SK-N-SH treated with all-trans-retinoic acid at 6 μM for 48 hours (cell line): ENCODE results near the gene FRMD4A.
"Not testable (repeated sequence)": the region's sequence is repeated elsewhere in the genome, so short reads cannot be mapped to it uniquely, and the experiment has no call there.

ENCODE experiments used
- ATAC-seq: fragments of 200-7000 bp; cut with Tn5 transposase; 3 replicates; pipeline ENCODE4 v1.9.1; 2020; ENCODE audit warnings: mild to moderate bottlenecking, moderate library complexity
- ARNTL ChIP-seq: fragments of 450-650 bp; formaldehyde crosslinking; IDR thresholded peaks from 2 replicates; pipeline ENCODE4 v1.5.0; 2020; ENCODE audit warnings: low read depth, mild to moderate bottlenecking, moderate library complexity, borderline replicate concordance
- BACH2 ChIP-seq: fragments of 250-450 bp; sonication (Bioruptor Pico); IDR thresholded peaks from 2 replicates; pipeline ENCODE4 v1.9.0; 2021; ENCODE audit warnings: mild to moderate bottlenecking, borderline replicate concordance
- CSDC2 ChIP-seq: fragments of 250-450 bp; sonication (Bioruptor Pico); IDR thresholded peaks from 2 replicates; pipeline ENCODE4 v1.5.0; 2020; ENCODE audit warnings: mild to moderate bottlenecking, moderate library complexity
- ESRRG ChIP-seq: fragments of 250-450 bp; sonication (Bioruptor Pico); IDR thresholded peaks from 2 replicates; pipeline ENCODE4 v1.6.1; 2021; ENCODE audit warnings: mild to moderate bottlenecking
- ISL1 ChIP-seq: fragments of 250-450 bp; sonication (Bioruptor Pico); IDR thresholded peaks from 2 replicates; pipeline ENCODE4 v2.1.2; 2022; ENCODE audit warnings: mild to moderate bottlenecking, moderate library complexity
- OSR1 ChIP-seq: fragments of 250-450 bp; sonication (Bioruptor Pico); IDR thresholded peaks from 2 replicates; pipeline ENCODE4 v1.8.0; 2022; ENCODE audit warnings: moderate library complexity, mild to moderate bottlenecking, inconsistent platforms
- PPARA ChIP-seq: fragments of 250-450 bp; sonication (Bioruptor Pico); IDR thresholded peaks from 2 replicates; pipeline ENCODE4 v1.5.0; 2020; ENCODE audit warnings: mild to moderate bottlenecking, borderline replicate concordance
- RARB ChIP-seq: fragments of 250-450 bp; sonication (Bioruptor Pico); IDR thresholded peaks from 2 replicates; pipeline ENCODE4 v1.8.0; 2021; ENCODE audit warnings: mild to moderate bottlenecking, moderate library complexity
- SNAI2 ChIP-seq: fragments of 250-450 bp; sonication (Bioruptor Pico); IDR thresholded peaks from 2 replicates; pipeline ENCODE4 v1.5.0; 2020; ENCODE audit warnings: mild to moderate bottlenecking, moderate library complexity
- TCF4 ChIP-seq: fragments of 250-450 bp; sonication (Bioruptor Pico); IDR thresholded peaks from 2 replicates; pipeline ENCODE4 v1.8.0; 2021; ENCODE audit warnings: mild to moderate bottlenecking, moderate library complexity, borderline replicate concordance
- TOX ChIP-seq: fragments of 250-450 bp; sonication (Bioruptor Pico); IDR thresholded peaks from 2 replicates; pipeline ENCODE4 v1.8.0; 2021; ENCODE audit warnings: mild to moderate bottlenecking, moderate library complexity, borderline replicate concordance
- ZC3H10 ChIP-seq: fragments of 250-450 bp; sonication (Bioruptor Pico); IDR thresholded peaks from 2 replicates; pipeline ENCODE4 v1.5.1; 2021; ENCODE audit warnings: mild to moderate bottlenecking, moderate library complexity
- ZFP3 ChIP-seq: fragments of 250-450 bp; sonication (Bioruptor Pico); IDR thresholded peaks from 2 replicates; pipeline ENCODE4 v1.5.0; 2020; ENCODE audit warnings: mild to moderate bottlenecking, moderate library complexity
- ZFP30 ChIP-seq: fragments of 450-650 bp; formaldehyde crosslinking; IDR thresholded peaks from 2 replicates; pipeline ENCODE4 v1.5.0; 2022; ENCODE audit warnings: mild to moderate bottlenecking, moderate library complexity
- ZNF565 ChIP-seq: fragments of 450-650 bp; formaldehyde crosslinking; conservative IDR thresholded peaks from 2 replicates; pipeline ENCODE4 v1.5.0; 2020; ENCODE audit warnings: low read depth, mild to moderate bottlenecking, moderate library complexity
- ZNF70 ChIP-seq: fragments of 450-650 bp; formaldehyde crosslinking; IDR thresholded peaks from 2 replicates; pipeline ENCODE4 v1.5.0; 2020; ENCODE audit warnings: mild to moderate bottlenecking, moderate library complexity
- ZNF8 ChIP-seq: fragments of 450-650 bp; formaldehyde crosslinking; IDR thresholded peaks from 2 replicates; pipeline ENCODE4 v1.5.0; 2020; ENCODE audit warnings: mild to moderate bottlenecking, moderate library complexity
- TF ChIP-seq, protein P1 (sequence below): fragments of 250-450 bp; sonication (Bioruptor Pico); IDR thresholded peaks from 2 replicates; pipeline ENCODE4 v1.5.1; 2021; ENCODE audit warnings: mild to moderate bottlenecking, moderate library complexity
- TF ChIP-seq, protein P2 (sequence below): fragments of 250-450 bp; sonication (Bioruptor Pico); IDR thresholded peaks from 2 replicates; pipeline ENCODE4 v1.5.1; 2020; ENCODE audit warnings: low read depth, mild to moderate bottlenecking, moderate library complexity
- TF ChIP-seq, protein P3 (sequence below): fragments of 250-450 bp; sonication (Bioruptor Pico); IDR thresholded peaks from 2 replicates; pipeline ENCODE4 v1.5.0; 2020; ENCODE audit warnings: mild to moderate bottlenecking, moderate library complexity
- TF ChIP-seq, protein P4 (sequence below): fragments of 250-450 bp; sonication (Bioruptor Pico); IDR thresholded peaks from 2 replicates; pipeline ENCODE4 v1.8.0; 2020; ENCODE audit warnings: mild to moderate bottlenecking, moderate library complexity, borderline replicate concordance

The FRMD4A gene

GRCh38 chr10:13955409-13956068 lies 375.2 kb downstream of the FRMD4A start:
- TF ChIP-seq RARB (CRISPR knock-in tag) (no peak), ESRRG (CRISPR knock-in tag) (no peak), SNAI2 (no peak), TCF4 (CRISPR knock-in tag) (peak; percentile 51; the same call in 1 of the 2 replicates), ZNF70 (CRISPR knock-in tag) (no peak)
- ATAC-seq = peak; percentile 68

DNA sequence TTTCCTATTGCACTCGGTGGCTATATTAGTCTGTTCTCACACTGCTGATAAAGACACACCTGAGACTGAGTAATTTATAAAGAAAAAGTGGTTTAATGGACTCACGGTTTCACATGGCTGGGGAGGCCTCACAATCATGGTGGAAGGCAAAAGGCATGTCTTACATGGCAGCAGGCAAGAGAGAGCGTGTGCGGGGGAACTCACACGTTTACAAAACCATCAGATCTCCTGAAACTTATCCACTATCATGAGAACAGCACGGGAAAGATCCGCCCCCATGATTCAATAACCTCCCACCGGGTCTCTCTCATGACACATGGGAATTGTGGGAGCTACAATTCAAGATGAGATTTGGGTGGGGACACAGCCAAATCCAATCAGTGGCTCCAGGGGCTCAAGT lies 376.5 kb downstream of the FRMD4A start:
- ATAC-seq = not testable (repeated sequence)

DNA sequence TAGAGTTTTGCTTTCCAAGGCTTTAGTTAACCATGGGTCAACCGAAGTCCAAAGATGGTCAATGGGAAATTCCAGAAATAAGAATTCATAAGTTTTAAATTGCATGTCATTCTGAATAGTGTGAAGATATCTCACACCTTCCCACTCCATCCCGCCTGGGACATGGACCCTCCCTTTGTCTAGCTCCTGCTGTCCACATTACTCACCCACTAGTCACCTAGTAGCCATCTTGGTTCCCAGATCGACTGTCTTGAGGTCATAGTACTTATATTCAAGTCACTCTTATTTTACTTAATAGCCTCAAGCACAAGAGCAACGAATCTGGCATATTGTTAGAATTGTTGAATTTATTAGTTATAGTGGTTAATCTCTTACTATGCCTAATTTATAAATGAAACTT lies 377.4 kb downstream of the FRMD4A start:
- no peak for ATAC-seq
- TF ChIP-seq, protein P1, sequence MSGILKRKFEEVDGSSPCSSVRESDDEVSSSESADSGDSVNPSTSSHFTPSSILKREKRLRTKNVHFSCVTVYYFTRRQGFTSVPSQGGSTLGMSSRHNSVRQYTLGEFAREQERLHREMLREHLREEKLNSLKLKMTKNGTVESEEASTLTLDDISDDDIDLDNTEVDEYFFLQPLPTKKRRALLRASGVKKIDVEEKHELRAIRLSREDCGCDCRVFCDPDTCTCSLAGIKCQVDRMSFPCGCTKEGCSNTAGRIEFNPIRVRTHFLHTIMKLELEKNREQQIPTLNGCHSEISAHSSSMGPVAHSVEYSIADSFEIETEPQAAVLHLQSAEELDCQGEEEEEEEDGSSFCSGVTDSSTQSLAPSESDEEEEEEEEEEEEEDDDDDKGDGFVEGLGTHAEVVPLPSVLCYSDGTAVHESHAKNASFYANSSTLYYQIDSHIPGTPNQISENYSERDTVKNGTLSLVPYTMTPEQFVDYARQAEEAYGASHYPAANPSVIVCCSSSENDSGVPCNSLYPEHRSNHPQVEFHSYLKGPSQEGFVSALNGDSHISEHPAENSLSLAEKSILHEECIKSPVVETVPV (CRISPR knock-in tag) = no peak
- TF ChIP-seq PPARA (CRISPR knock-in tag) = no peak

GRCh38 chr10:13950543-13950939 lies 380.2 kb downstream of the FRMD4A start:
- no peak for TF ChIP-seq BACH2 (CRISPR knock-in tag)
- TF ChIP-seq ARNTL (CRISPR knock-in tag) = no peak
- TF ChIP-seq, protein P1 (CRISPR knock-in tag) = no peak
- no peak for ATAC-seq

DNA sequence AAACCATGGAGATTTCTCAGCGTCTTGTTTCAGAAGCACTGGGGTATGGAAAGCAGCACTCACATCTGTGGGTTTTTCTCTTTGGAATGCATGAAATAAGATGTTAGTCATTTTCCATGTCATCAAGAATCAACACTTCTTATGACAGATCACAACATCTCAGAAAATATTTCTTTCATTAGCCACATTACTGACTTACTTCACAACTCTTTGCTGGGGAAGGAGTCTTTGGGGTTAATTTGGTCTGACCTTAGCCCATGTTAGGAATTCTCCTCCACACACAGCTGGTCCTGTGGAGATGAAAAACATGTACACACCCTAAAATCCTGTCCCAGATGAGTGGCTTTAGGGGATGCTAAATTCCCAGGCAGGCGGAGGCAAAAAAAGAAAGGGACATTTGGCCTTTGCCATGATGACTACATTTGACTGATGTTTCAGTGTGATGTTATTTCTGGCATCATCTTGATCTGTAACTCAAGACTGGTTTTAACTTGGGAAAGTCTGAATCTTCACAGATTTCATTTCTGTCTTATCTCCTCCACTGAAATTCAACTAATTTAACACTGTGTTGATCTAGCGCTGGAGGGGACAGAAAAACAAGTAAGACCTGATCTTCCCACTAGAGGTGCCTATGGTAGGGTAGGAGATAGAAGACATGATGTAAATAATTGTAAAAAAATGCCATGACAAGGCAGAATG lies 380.7 kb downstream of the FRMD4A start:
- peak; percentile 83 for ATAC-seq
- no peak for TF ChIP-seq SNAI2
- TF ChIP-seq TOX (CRISPR knock-in tag) = no peak
- no peak for TF ChIP-seq ESRRG (CRISPR knock-in tag)
- no peak for TF ChIP-seq ZFP3 (CRISPR knock-in tag)
- TF ChIP-seq ZC3H10 = no peak
- TF ChIP-seq ISL1 (CRISPR knock-in tag) = no peak
- no peak for TF ChIP-seq ZFP30
- no peak for TF ChIP-seq TCF4 (CRISPR knock-in tag)
- no peak for TF ChIP-seq ZNF565 (CRISPR knock-in tag)
- no peak for TF ChIP-seq ZNF70 (CRISPR knock-in tag)
- TF ChIP-seq ZNF8 = no peak
- TF ChIP-seq, protein P2, sequence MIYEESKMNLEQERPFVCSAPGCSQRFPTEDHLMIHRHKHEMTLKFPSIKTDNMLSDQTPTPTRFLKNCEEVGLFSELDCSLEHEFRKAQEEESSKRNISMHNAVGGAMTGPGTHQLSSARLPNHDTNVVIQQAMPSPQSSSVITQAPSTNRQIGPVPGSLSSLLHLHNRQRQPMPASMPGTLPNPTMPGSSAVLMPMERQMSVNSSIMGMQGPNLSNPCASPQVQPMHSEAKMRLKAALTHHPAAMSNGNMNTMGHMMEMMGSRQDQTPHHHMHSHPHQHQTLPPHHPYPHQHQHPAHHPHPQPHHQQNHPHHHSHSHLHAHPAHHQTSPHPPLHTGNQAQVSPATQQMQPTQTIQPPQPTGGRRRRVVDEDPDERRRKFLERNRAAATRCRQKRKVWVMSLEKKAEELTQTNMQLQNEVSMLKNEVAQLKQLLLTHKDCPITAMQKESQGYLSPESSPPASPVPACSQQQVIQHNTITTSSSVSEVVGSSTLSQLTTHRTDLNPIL (CRISPR knock-in tag) = no peak
- no peak for TF ChIP-seq CSDC2
- TF ChIP-seq RARB (CRISPR knock-in tag) = no peak
- TF ChIP-seq OSR1 = no peak
- TF ChIP-seq, protein P1 (CRISPR knock-in tag) = no peak
- no peak for TF ChIP-seq PPARA (CRISPR knock-in tag)
- TF ChIP-seq BACH2 (CRISPR knock-in tag) = no peak
- TF ChIP-seq, protein P3, sequence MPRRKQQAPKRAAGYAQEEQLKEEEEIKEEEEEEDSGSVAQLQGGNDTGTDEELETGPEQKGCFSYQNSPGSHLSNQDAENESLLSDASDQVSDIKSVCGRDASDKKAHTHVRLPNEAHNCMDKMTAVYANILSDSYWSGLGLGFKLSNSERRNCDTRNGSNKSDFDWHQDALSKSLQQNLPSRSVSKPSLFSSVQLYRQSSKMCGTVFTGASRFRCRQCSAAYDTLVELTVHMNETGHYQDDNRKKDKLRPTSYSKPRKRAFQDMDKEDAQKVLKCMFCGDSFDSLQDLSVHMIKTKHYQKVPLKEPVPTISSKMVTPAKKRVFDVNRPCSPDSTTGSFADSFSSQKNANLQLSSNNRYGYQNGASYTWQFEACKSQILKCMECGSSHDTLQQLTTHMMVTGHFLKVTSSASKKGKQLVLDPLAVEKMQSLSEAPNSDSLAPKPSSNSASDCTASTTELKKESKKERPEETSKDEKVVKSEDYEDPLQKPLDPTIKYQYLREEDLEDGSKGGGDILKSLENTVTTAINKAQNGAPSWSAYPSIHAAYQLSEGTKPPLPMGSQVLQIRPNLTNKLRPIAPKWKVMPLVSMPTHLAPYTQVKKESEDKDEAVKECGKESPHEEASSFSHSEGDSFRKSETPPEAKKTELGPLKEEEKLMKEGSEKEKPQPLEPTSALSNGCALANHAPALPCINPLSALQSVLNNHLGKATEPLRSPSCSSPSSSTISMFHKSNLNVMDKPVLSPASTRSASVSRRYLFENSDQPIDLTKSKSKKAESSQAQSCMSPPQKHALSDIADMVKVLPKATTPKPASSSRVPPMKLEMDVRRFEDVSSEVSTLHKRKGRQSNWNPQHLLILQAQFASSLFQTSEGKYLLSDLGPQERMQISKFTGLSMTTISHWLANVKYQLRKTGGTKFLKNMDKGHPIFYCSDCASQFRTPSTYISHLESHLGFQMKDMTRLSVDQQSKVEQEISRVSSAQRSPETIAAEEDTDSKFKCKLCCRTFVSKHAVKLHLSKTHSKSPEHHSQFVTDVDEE = no peak
- TF ChIP-seq, protein P4, sequence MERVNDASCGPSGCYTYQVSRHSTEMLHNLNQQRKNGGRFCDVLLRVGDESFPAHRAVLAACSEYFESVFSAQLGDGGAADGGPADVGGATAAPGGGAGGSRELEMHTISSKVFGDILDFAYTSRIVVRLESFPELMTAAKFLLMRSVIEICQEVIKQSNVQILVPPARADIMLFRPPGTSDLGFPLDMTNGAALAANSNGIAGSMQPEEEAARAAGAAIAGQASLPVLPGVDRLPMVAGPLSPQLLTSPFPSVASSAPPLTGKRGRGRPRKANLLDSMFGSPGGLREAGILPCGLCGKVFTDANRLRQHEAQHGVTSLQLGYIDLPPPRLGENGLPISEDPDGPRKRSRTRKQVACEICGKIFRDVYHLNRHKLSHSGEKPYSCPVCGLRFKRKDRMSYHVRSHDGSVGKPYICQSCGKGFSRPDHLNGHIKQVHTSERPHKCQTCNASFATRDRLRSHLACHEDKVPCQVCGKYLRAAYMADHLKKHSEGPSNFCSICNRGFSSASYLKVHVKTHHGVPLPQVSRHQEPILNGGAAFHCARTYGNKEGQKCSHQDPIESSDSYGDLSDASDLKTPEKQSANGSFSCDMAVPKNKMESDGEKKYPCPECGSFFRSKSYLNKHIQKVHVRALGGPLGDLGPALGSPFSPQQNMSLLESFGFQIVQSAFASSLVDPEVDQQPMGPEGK (CRISPR knock-in tag) = no peak
